Mucosa of stomach (tissue), 1 donor: ENCODE measurements around the gene NKD1.

Experiments
- H3K27me3 ChIP-seq: one replicate; pipeline ENCODE4 v1.7.0; 2013; ENCODE audit warnings: mild to moderate bottlenecking, low read length; ENCODE audit not compliant: control insufficient read depth, insufficient read depth
- H3K36me3 ChIP-seq: one replicate; pipeline ENCODE4 v1.7.0; 2013; ENCODE audit warnings: low read length; ENCODE audit not compliant: control insufficient read depth, insufficient read depth
- H3K4me1 ChIP-seq: one replicate; pipeline ENCODE4 v1.7.0; 2013; ENCODE audit warnings: mild to moderate bottlenecking, low read length; ENCODE audit not compliant: control insufficient read depth, insufficient read depth
- H3K4me3 ChIP-seq: one replicate; pipeline ENCODE4 v1.7.0; 2013; ENCODE audit warnings: low read length
- H3K9ac ChIP-seq: one replicate; pipeline ENCODE4 v1.7.0; 2013; ENCODE audit warnings: mild to moderate bottlenecking, low read length, moderate library complexity
- H3K9me3 ChIP-seq: one replicate; pipeline ENCODE4 v1.7.0; 2013; ENCODE audit warnings: mild to moderate bottlenecking, low read length, moderate library complexity; ENCODE audit not compliant: control insufficient read depth
- donor health status: Pancreatic carcinoma.

Gene NKD1

DNA sequence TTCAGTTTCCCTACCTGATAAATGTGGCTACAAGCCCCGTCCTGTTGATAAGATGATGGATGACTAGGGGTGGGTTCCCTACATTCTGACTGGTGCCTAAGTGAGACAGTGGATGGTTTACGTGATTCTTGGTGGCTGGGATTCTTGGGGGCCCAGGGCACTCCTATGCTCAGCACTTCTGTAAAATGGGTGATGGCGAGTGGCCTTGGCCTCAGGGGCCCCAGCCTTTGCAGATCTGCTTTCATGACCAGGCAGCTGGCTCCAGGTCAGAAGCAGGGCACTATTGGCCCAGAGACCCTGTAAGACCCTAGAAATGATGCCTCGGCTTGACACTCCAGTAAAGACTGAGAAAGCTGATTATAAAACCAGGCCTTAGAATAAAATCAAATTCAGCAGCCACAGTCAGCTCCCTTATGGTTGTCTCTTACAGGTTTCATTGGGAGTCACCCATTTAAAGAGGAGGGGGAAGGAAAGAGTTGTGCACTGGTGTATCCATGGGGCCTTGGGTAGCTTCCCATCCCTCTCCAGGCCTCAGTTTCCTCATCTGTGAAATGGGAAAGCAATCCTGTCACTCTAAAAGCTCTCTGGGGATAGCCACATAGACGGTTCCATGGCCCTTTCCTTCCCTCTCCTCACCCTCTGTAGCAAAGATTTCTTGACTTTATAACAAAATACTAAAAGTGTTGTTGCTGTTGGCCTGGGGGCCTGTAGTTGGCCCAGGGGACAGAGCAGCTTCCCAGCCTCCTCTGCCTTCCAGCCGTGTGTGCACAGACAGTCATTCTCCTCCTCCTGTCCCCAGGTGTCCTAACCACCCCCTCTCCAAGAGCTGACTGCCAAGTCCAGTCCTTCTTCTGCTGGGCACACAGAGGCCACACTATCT lies 131.7 kb downstream of the NKD1 start:
- H3K9ac ChIP-seq, result peak overlapping the region; percentile 44
- H3K9me3 ChIP-seq, result no peaks in the 10 kb centered on the region
- no peak overlapping the region for H3K4me3 ChIP-seq
- no peaks in the 10 kb centered on the region for H3K4me1 ChIP-seq
- no peaks in the 10 kb centered on the region for H3K27me3 ChIP-seq
- H3K36me3 ChIP-seq, result no peaks in the 10 kb centered on the region

DNA sequence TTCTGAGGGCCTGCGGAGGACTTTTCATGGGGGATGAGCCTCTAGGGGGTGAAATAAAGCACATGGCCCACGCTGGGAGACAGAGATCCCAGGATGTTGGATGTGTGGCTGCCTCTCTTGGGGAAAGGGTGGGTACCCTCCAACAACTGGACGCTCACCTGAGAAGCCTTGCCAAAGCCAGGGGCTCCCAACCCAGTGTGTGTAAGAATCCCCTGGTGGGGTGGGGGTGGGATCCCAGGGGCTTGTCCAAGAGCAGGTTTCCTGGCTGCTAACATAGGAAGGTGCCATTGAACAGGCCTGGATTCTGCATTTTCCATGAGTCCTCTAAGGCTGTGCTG lies 132.3 kb downstream of the NKD1 start:
- Histone ChIP-seq H3K27me3 (no peaks in the 10 kb centered on the region), H3K9me3 (no peaks in the 10 kb centered on the region), H3K4me3 (no peak overlapping the region), H3K4me1 (no peaks in the 10 kb centered on the region), H3K36me3 (no peaks in the 10 kb centered on the region), H3K9ac (peak overlapping the region; percentile 44)

DNA sequence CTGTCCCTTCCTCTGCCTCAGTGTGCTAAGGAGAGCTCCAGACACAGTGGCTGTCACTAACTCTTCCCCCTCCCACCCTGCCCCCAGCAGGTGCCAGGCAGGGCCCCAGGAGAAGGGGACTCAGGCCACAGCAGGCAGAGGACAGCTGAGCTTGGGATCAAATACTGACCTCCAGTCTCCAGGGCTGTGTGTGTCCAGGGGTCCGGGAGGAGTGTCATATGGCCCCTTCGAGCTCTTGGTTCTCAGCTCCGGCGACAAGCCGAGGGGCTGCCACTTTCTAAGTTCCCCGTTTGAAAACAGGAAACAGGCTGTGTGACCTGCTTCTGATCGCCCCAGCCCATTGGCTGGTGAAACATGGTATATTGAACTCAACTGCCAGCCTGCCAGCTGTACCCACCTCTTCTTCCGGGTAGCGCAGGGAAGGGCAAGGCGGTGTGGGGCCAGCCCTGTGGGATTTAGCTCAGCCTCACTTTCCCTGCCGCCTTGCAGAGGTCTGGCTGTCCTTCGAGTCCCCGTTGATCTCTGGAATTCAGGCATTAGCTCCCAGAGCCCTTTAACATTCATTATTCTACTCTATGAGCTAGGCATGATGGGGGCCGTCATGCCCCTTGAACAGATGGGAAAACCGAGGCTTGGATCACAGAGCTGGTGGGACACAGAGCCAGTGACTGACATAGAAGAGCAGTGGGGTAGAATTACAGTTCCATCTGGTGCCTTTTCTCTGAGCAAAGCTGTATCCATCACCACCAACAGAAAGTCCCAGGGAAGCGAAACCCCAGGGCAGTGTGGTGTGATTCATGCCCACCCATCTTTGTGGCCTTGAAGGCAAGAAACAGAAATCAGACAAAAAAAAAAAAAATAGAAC lies 133.1 kb downstream of the NKD1 start, which contains the start of gene SNX20:
Gene SNX20 (minus strand): TSS at position 292 of the 865 bp plus-strand sequence. CDS start 3,786 bp downstream, outside the sequence.
- Histone ChIP-seq H3K9me3 (no peaks in the 10 kb centered on the region), H3K4me1 (no peaks in the 10 kb centered on the region), H3K9ac (peak within 1 kb of the TSS; percentile 44), H3K36me3 (no peaks in the 10 kb centered on the region), H3K4me3 (no peak within 1 kb of the TSS), H3K27me3 (no peaks in the 10 kb centered on the region)

DNA sequence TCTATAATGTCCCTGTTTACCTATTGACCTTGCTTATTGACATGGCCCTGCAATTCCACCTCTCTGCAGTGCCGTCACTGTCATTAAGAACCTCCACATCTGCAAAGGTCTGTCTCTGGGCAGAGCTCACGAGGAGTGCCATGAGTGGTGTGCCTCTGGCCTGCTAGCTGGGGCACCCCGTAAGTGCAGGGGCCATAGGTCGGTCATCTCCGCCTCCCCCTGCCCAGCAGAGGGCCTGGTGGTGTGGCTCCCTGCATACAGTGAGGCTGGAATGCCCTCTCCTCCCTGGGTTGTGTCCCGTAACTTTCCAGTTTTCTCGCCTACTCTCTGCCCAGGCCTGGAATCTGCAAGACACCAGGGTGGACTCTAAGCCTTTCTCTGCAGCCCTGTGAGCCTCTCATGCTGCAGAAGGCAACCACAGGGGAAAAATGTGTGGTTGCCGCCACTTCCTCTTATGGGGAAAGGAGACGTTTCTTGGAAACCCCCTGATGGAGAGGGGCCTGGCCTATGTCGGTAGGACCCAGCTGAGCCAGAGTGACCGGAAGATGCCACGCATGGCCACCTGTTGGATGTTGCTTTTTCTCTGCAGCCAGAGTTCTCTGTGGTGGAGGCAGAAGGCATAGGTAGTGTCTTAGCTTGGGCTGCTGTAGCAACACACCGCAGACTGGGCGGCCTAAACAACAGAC lies 135.6 kb downstream of the NKD1 start:
- Histone ChIP-seq H3K36me3 (no peaks in the 10 kb centered on the region), H3K4me3 (no peak overlapping the region), H3K9me3 (no peaks in the 10 kb centered on the region), H3K27me3 (no peaks in the 10 kb centered on the region), H3K9ac (no peak overlapping the region), H3K4me1 (no peaks in the 10 kb centered on the region)

DNA sequence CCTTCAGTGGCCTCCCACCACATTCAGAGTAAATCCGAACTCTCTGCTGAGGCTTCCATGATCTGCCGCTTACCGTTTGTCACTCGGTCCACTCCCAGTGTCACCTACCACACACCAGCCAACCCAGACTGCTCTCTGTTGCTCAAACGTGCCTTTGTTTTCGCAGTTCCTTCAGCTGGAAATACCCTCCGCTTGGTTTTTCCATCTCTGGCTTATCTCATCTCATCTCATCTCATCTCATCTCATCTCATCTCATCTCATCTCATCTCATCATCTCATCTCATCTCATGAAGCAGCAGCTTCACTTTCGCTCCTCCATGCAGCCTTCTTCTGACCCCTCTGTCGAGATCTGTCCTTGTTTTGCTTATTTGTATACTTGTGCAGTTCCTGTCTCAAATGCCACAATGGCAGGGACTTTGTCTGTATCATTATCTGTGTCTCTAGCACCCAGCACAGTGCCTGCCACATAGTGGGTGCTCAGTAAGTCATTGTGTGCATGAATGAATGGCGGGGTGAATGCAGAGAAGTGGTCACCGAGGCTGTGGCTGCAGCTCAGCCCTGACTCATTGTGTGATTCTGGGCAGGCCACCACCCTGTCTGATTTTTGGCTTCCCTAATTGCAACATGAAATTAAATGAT lies 136.7 kb downstream of the NKD1 start:
- H3K9ac ChIP-seq, result no peak overlapping the region
- H3K4me3 ChIP-seq, result no peak overlapping the region
- H3K9me3 ChIP-seq, result no peaks in the 10 kb centered on the region
- H3K27me3 ChIP-seq, result no peaks in the 10 kb centered on the region
- no peaks in the 10 kb centered on the region for H3K4me1 ChIP-seq
- no peaks in the 10 kb centered on the region for H3K36me3 ChIP-seq

DNA sequence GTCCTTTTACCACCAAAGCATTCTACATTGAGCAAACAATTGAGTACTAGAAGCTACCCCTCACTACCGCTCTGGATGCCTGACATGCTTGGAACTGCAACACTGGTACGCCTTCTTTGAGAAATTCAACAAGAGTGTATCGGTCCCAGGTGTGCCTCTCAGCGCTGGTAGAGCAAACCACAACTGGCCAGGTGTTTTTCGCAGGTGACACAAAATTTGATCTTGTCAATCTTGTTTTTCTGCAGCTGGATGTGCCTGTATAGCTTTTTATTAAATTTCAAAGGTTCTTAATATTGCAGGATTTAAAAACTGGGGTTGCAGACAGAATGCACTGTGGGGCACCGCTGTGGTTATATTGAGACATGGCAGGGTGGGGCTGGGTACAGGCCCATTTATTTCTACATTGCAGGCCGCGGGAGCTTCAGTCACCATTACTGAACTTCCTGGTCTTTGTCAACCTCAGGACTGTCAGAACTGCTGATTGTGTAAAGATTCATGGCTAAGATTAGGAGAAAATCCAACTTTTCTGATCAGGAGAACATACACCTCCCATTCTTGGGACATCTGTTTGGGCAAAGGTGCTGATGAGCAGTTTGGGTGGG lies 137.4 kb downstream of the NKD1 start:
- Histone ChIP-seq H3K4me1 (no peaks in the 10 kb centered on the region), H3K36me3 (no peaks in the 10 kb centered on the region), H3K4me3 (no peak overlapping the region), H3K9me3 (no peaks in the 10 kb centered on the region), H3K9ac (no peak overlapping the region), H3K27me3 (no peaks in the 10 kb centered on the region)

DNA sequence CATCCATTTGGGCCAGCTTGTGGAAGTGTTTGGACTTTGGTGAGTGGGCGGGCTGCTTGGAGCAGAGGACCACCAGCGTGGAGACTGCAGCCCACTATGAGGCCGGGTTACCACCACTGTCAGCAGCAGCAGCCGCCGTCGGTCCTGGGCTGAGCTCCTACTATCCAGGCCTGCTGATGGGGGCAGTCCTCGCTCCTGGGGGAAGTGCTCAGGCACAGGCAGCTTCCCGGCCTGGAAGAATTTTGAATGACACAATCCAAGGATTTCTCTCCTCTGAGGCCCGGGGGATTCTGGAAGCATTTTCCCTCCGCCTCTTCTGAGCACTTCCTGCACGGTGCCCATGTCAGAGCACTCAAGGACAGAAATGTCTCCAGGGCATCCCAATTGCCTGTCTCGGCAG lies 139.9 kb downstream of the NKD1 start:
- Histone ChIP-seq H3K9ac (no peak overlapping the region), H3K36me3 (no peaks in the 10 kb centered on the region), H3K9me3 (no peaks in the 10 kb centered on the region), H3K27me3 (peaks cover 1% of the 10 kb centered on the region), H3K4me3 (no peak overlapping the region), H3K4me1 (no peaks in the 10 kb centered on the region)

DNA sequence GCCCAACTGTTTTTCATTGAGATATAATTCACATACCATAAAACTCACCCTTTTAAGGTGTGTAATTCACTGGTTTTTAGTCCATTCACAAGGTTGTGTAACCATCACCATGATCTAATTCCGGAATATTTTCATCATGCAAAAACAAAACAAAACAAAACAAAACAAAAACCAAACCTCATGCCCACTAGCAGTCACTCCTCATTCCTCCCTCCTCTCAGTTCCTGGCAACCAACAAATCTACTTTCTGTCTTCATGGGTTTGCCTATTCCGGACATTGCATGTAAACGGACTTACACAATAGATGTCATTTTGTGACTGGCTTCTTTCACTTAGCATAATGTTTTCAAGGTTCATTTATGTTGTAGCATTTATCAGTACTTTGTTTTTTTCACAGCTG lies 140.7 kb downstream of the NKD1 start:
- Histone ChIP-seq H3K9ac (no peak overlapping the region), H3K27me3 (peaks cover 7% of the 10 kb centered on the region), H3K4me3 (no peak overlapping the region), H3K9me3 (no peaks in the 10 kb centered on the region), H3K36me3 (no peaks in the 10 kb centered on the region), H3K4me1 (peaks cover 4% of the 10 kb centered on the region)

DNA sequence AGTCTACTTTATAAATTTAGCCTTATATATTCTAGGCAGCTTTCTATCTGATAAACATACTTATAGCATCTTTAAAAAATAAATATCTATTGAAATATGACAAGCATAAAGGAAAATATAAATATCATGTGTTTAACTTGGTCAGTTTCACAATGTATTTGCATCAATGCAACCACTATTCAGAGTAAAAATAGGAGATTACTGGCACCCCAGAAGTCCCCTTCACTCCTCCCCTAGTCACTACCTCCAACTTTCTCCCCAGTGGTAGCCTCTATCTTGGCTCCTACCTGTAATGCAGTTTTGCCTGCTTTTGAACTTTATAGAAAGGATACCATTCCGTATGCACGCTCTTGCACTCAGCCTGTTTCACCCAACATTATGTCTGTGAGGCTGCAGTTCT lies 142.0 kb downstream of the NKD1 start:
- H3K4me3 ChIP-seq, result no peak overlapping the region
- H3K4me1 ChIP-seq, result peaks cover 6% of the 10 kb centered on the region
- H3K27me3 ChIP-seq, result peaks cover 13% of the 10 kb centered on the region
- no peaks in the 10 kb centered on the region for H3K9me3 ChIP-seq
- no peaks in the 10 kb centered on the region for H3K36me3 ChIP-seq
- H3K9ac ChIP-seq, result no peak overlapping the region

DNA sequence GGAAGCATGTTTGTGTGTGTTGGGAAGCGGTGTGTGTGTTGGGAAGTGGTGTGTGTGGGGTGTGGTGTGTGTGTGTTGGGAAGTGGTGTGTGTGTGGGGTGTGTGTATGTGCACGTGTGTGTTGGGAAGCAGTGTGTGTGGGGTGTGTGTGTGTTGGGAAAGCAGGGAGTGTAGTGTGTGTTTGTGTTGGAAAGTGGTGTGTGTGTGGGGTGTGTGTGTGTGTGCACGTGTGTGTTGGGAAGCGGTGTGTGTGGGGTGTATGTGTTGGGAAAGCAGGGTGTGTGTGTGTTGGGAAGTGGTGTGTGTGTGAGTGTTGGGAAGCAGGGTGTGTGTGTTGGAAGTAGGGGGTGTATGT lies 144.4 kb downstream of the NKD1 start:
- Histone ChIP-seq H3K36me3 (no peaks in the 10 kb centered on the region), H3K4me3 (no peak overlapping the region), H3K27me3 (peaks cover 13% of the 10 kb centered on the region), H3K4me1 (peaks cover 22% of the 10 kb centered on the region), H3K9me3 (no peaks in the 10 kb centered on the region), H3K9ac (no peak overlapping the region)

DNA sequence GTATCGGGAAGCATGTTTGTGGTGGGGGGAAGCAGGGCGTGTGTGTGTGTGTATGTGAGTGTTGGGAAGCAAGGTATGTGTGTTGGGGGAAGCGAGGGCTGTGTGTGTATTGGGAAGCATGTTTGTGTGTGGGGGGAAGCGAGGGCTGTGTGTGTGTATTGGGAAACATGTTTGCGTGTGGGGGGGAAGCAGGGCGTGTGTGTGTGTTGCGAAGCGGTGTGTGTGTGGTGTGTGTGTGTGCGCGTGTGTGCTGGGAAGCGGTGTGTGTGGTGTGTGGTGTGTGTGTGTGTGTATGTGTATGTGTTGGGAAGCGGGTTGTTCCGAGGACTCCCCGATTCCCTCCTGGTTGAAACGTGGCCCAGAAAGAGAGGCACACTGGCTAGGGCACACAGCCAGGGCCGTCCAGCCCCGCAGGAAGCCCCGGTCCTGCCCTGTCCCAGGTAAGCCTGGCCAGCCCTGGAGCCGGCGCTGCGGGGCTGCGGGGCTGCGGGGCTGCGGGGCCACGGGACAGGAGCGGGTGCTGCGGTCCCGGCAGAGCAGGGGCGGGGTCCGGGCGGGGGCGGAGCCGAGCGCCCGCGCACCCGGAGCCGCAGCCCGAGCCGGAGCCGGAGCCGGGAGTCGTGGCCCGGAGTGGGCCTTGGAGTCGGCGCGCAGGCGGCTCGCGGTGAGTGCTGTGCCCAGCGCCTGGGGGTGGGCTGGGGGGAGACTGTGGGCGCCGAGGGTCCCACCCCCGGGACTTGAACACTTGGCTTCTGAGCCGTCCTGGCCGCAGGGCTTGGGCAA lies 145.0 kb downstream of the NKD1 start, which contains the start of gene NOD2:
Gene NOD2 (plus strand): TSS at position 608 of the 783 bp plus-strand sequence. CDS start 5,890 bp downstream, outside the sequence.
- Histone ChIP-seq H3K27me3 (peaks cover 13% of the 10 kb centered on the region), H3K9ac (peak within 1 kb of the TSS; percentile 47), H3K9me3 (no peaks in the 10 kb centered on the region), H3K4me3 (no peak within 1 kb of the TSS), H3K4me1 (peaks cover 28% of the 10 kb centered on the region), H3K36me3 (no peaks in the 10 kb centered on the region)
